SU-DHL-6 (cell line): ENCODE measurements around the gene CCNL1.
A peak's percentile ranks its signal among the peaks of the same experiment; 100 is the strongest.

ENCODE experiments used
- H2AFZ ChIP-seq: fragments of 200-600 bp; sonication (generic); 2 replicates; pipeline ENCODE4 v1.6.1; 2014; ENCODE audit warnings: low read depth, mild to moderate bottlenecking, moderate library complexity, mixed read lengths, antibody characterized with exemption, low read length; ENCODE audit not compliant: severe bottlenecking
- H3F3A ChIP-seq: fragments of 200-600 bp; shearing (Covaris generic); 2 replicates; pipeline ENCODE4 v1.6.0; 2016; ENCODE audit warnings: antibody characterized with exemption, mild to moderate bottlenecking; ENCODE audit not compliant: insufficient read depth
- H3K27ac ChIP-seq: fragments of 200-600 bp; sonication (generic); 2 replicates; pipeline ENCODE4 v1.5.1; 2016; ENCODE audit warnings: low read depth, mild to moderate bottlenecking, low read length, moderate library complexity, mixed read lengths
- H3K27me3 ChIP-seq: fragments of 200-600 bp; sonication (generic), shearing (Covaris generic); 2 replicates; pipeline ENCODE4 v1.6.0; 2014; ENCODE audit warnings: mild to moderate bottlenecking, low read length
- H3K36me3 ChIP-seq: fragments of 200-600 bp; sonication (generic); 2 replicates; pipeline ENCODE4 v1.6.1; 2014; ENCODE audit warnings: mild to moderate bottlenecking, low read length, mixed read lengths
- H3K4me2 ChIP-seq: fragments of 300-600, 200-600 bp; shearing (Covaris generic), sonication (generic); 2 replicates; pipeline ENCODE4 v1.6.0; 2014; ENCODE audit warnings: low read length, low read depth, mild to moderate bottlenecking; ENCODE audit not compliant: poor library complexity, severe bottlenecking
- H3K4me3 ChIP-seq: fragments of 200-600 bp; sonication (generic); 2 replicates; pipeline ENCODE4 v1.5.1; 2014; ENCODE audit warnings: antibody characterized with exemption, low read length, mild to moderate bottlenecking, mixed read lengths; ENCODE audit not compliant: insufficient read depth, poor library complexity, severe bottlenecking
- H3K79me2 ChIP-seq: fragments of 200-600 bp; sonication (generic); 2 replicates; pipeline ENCODE4 v1.6.1; 2014; ENCODE audit warnings: mild to moderate bottlenecking, low read length, moderate library complexity; ENCODE audit not compliant: insufficient read depth
- H3K9ac ChIP-seq: fragments of 200-600 bp; sonication (generic); 2 replicates; pipeline ENCODE4 v1.7.0; 2014; ENCODE audit warnings: mild to moderate bottlenecking, low read length
- H3K9me2 ChIP-seq: fragments of 200-600 bp; sonication (generic); replicated peaks from 2 replicates; pipeline ENCODE4 v1.6.1; 2014; ENCODE audit warnings: low read length; ENCODE audit not compliant: insufficient read depth
- H3K9me3 ChIP-seq: fragments of 200-600 bp; sonication (generic); 2 replicates; pipeline ENCODE4 v1.6.1; 2014; ENCODE audit warnings: low read length, mixed read lengths; ENCODE audit not compliant: insufficient read depth
- H4K20me1 ChIP-seq: fragments of 200-600 bp; sonication (generic); 2 replicates; pipeline ENCODE4 v1.6.1; 2014; ENCODE audit warnings: low read depth, mild to moderate bottlenecking, antibody characterized with exemption, low read length, moderate library complexity, mixed read lengths
- CTCF ChIP-seq: fragments of 200-600 bp; sonication (generic); IDR thresholded peaks from one replicate; pipeline ENCODE4 v1.5.1; 2017; ENCODE audit warnings: antibody characterized with exemption, mild to moderate bottlenecking, low read length, moderate library complexity; ENCODE audit not compliant: insufficient read depth, poor library complexity, severe bottlenecking
- EZH2phosphoT487 ChIP-seq: fragments of 200-600 bp; sonication (generic), shearing (Covaris generic); conservative IDR thresholded peaks from 2 replicates; pipeline ENCODE4 v1.6.1; 2018; ENCODE audit warnings: mild to moderate bottlenecking, antibody characterized with exemption, low read length, moderate library complexity, mixed read lengths

Gene CCNL1

GRCh38 chr3:157155591-157155990 is 4.4 kb downstream of the CCNL1 start:
- Histone ChIP-seq H3K4me2 (peak overlapping the region; percentile 85), H3K4me3 (peak overlapping the region; percentile 0)

GRCh38 chr3:157154563-157155330 is 5.2 kb downstream of the CCNL1 start:
- no peak overlapping the region for H3K27ac ChIP-seq
- H3K36me3 ChIP-seq = peaks cover 95% of the 10 kb centered on the region
- no peak overlapping the region for H3K4me3 ChIP-seq
- H2AFZ ChIP-seq = no peak overlapping the region
- no peak overlapping the region for H3K9ac ChIP-seq
- H3K9me3 ChIP-seq = no peaks in the 10 kb centered on the region
- no peaks in the 10 kb centered on the region for H3K27me3 ChIP-seq
- TF ChIP-seq EZH2phosphoT487 (no peak), CTCF (no peak)
- H3K4me2 ChIP-seq = peak overlapping the region; percentile 85
- H3K9me2 ChIP-seq = no peaks in the 10 kb centered on the region
- H4K20me1 ChIP-seq = peaks cover 91% of the 10 kb centered on the region
- peaks cover 86% of the 10 kb centered on the region for H3K79me2 ChIP-seq
- H3F3A ChIP-seq = peaks cover 64% of the 10 kb centered on the region

More at GRCh38 chr3:157155591-157155990, 4.4 kb downstream of the CCNL1 start:
- Histone ChIP-seq H3K27me3 (no peaks in the 10 kb centered on the region), H3K9me3 (no peaks in the 10 kb centered on the region), H3K9ac (no peak overlapping the region), H4K20me1 (peaks cover 82% of the 10 kb centered on the region), H3F3A (peaks cover 55% of the 10 kb centered on the region), H3K36me3 (peaks cover 86% of the 10 kb centered on the region), H3K79me2 (peaks cover 91% of the 10 kb centered on the region), H3K9me2 (no peaks in the 10 kb centered on the region), H3K27ac (no peak overlapping the region), H2AFZ (no peak overlapping the region)
- TF ChIP-seq CTCF (no peak), EZH2phosphoT487 (no peak)

GRCh38 chr3:157152930-157153329 is 7.0 kb downstream of the CCNL1 start:
- no peak overlapping the region for H3K9ac ChIP-seq
- no peak overlapping the region for H3K4me2 ChIP-seq
- no peaks in the 10 kb centered on the region for H3K9me2 ChIP-seq
- no peak overlapping the region for H3K4me3 ChIP-seq
- peaks cover 82% of the 10 kb centered on the region for H3F3A ChIP-seq
- no peak overlapping the region for H3K27ac ChIP-seq
- H3K9me3 ChIP-seq = no peaks in the 10 kb centered on the region
- peaks cover 68% of the 10 kb centered on the region for H3K79me2 ChIP-seq
- no peak overlapping the region for H2AFZ ChIP-seq
- no peaks in the 10 kb centered on the region for H3K27me3 ChIP-seq
- H3K36me3 ChIP-seq = peaks cover 100% of the 10 kb centered on the region
- peaks cover 88% of the 10 kb centered on the region for H4K20me1 ChIP-seq
- TF ChIP-seq CTCF = no peak
- no peak for TF ChIP-seq EZH2phosphoT487
